ENCODE measurements around the gene TMEM14A. TPM values are rescaled to one million over a fixed set of nuclear protein-coding genes. Genes with fewer than 3 reads are reported as not detected.
"Not testable (repeated sequence)": the region's sequence is repeated elsewhere in the genome, so short reads cannot be mapped to it uniquely, and the experiment has no call there.

Gene TMEM14A
- polyA plus RNA-seq, 1 donor: 49.1 TPM

GRCh38 chr6:52714761-52715160 is 43.8 kb downstream of the TMEM14A start:
- not testable (repeated sequence) for H3K4me3 ChIP-seq (ENCODE audit: low read length); H3K27me3 ChIP-seq (ENCODE audit: control insufficient read depth, insufficient read depth, low read length); H3K36me3 ChIP-seq (ENCODE audit: control insufficient read depth, insufficient read depth, low read length); H3K4me1 ChIP-seq (ENCODE audit: control insufficient read depth, insufficient read depth, low read length); DNase-seq; H3K27ac ChIP-seq (ENCODE audit: low read length); H3K9me3 ChIP-seq (ENCODE audit: control insufficient read depth, low read depth, low read length)
- WGBS (ENCODE audit: insufficient coverage, low lambda C conversion rate): 67% methylated on average over 2 of the region's 9 CpGs

- DNase-seq: no peak
These were observed 47.6 kb downstream of the TMEM14A start for GRCh38 chr6:52718550-52718949.

GRCh38 chr6:52720321-52720720 is 49.4 kb downstream of the TMEM14A start:
- no peak overlapping the region for H3K27ac ChIP-seq (ENCODE audit: low read length)
- no CpG with 5 or more reads among the region's 2 CpGs for WGBS (ENCODE audit: insufficient coverage, low lambda C conversion rate)
- no peaks in the 10 kb centered on the region for H3K27me3 ChIP-seq (ENCODE audit: control insufficient read depth, insufficient read depth, low read length)
- peaks cover 17% of the 10 kb centered on the region for H3K4me1 ChIP-seq (ENCODE audit: control insufficient read depth, insufficient read depth, low read length)
- H3K9me3 ChIP-seq (ENCODE audit: control insufficient read depth, low read depth, low read length): no peaks in the 10 kb centered on the region
- no peak overlapping the region for H3K4me3 ChIP-seq (ENCODE audit: low read length)
- H3K36me3 ChIP-seq (ENCODE audit: control insufficient read depth, insufficient read depth, low read length): no peaks in the 10 kb centered on the region
- no peak for DNase-seq

More at GRCh38 chr6:52718550-52718949, 47.6 kb downstream of the TMEM14A start:
- Histone ChIP-seq H3K27ac (ENCODE audit: low read length) (no peak overlapping the region), H3K4me1 (ENCODE audit: control insufficient read depth, insufficient read depth, low read length) (peaks cover 3% of the 10 kb centered on the region), H3K27me3 (ENCODE audit: control insufficient read depth, insufficient read depth, low read length) (no peaks in the 10 kb centered on the region), H3K36me3 (ENCODE audit: control insufficient read depth, insufficient read depth, low read length) (no peaks in the 10 kb centered on the region), H3K9me3 (ENCODE audit: control insufficient read depth, low read depth, low read length) (no peaks in the 10 kb centered on the region), H3K4me3 (ENCODE audit: low read length) (no peak overlapping the region)

GRCh38 chr6:52724042-52724405 is 53.1 kb downstream of the TMEM14A start:
- peak overlapping the region; percentile 97 for H3K27ac ChIP-seq (ENCODE audit: low read length)
- no peaks in the 10 kb centered on the region for H3K36me3 ChIP-seq (ENCODE audit: control insufficient read depth, insufficient read depth, low read length)
- H3K9me3 ChIP-seq (ENCODE audit: control insufficient read depth, low read depth, low read length): no peaks in the 10 kb centered on the region
- peaks cover 25% of the 10 kb centered on the region for H3K4me1 ChIP-seq (ENCODE audit: control insufficient read depth, insufficient read depth, low read length)
- no CpG with 5 or more reads among the region's 2 CpGs for WGBS (ENCODE audit: insufficient coverage, low lambda C conversion rate)
- no peak overlapping the region for H3K4me3 ChIP-seq (ENCODE audit: low read length)
- H3K27me3 ChIP-seq (ENCODE audit: control insufficient read depth, insufficient read depth, low read length): no peaks in the 10 kb centered on the region
- peak; percentile 57 to 76 for DNase-seq

GRCh38 chr6:52724406-52725121 is 53.7 kb downstream of the TMEM14A start:
- H3K4me1 ChIP-seq (ENCODE audit: control insufficient read depth, insufficient read depth, low read length): peaks cover 25% of the 10 kb centered on the region
- no peaks in the 10 kb centered on the region for H3K9me3 ChIP-seq (ENCODE audit: control insufficient read depth, low read depth, low read length)
- no peaks in the 10 kb centered on the region for H3K36me3 ChIP-seq (ENCODE audit: control insufficient read depth, insufficient read depth, low read length)
- peak overlapping the region; percentile 97 for H3K27ac ChIP-seq (ENCODE audit: low read length)
- WGBS (ENCODE audit: insufficient coverage, low lambda C conversion rate): 61% methylated on average over 4 of the region's 13 CpGs
- DNase-seq: peak; percentile 81 to 83
- no peak overlapping the region for H3K4me3 ChIP-seq (ENCODE audit: low read length)
- no peaks in the 10 kb centered on the region for H3K27me3 ChIP-seq (ENCODE audit: control insufficient read depth, insufficient read depth, low read length)

- peak overlapping the region; percentile 97 for H3K27ac ChIP-seq (ENCODE audit: low read length)
- no peaks in the 10 kb centered on the region for H3K36me3 ChIP-seq (ENCODE audit: control insufficient read depth, insufficient read depth, low read length)
- no peaks in the 10 kb centered on the region for H3K9me3 ChIP-seq (ENCODE audit: control insufficient read depth, low read depth, low read length)
- no peak overlapping the region for H3K4me3 ChIP-seq (ENCODE audit: low read length)
- no peaks in the 10 kb centered on the region for H3K27me3 ChIP-seq (ENCODE audit: control insufficient read depth, insufficient read depth, low read length)
- WGBS (ENCODE audit: insufficient coverage, low lambda C conversion rate): no CpG with 5 or more reads among the region's 3 CpGs
- DNase-seq: peak; percentile 83 to 94
- peaks cover 25% of the 10 kb centered on the region for H3K4me1 ChIP-seq (ENCODE audit: control insufficient read depth, insufficient read depth, low read length)
These were observed 54.2 kb downstream of the TMEM14A start for GRCh38 chr6:52725143-52725534.

- no peak overlapping the region for H3K4me3 ChIP-seq (ENCODE audit: low read length)
- H3K9me3 ChIP-seq (ENCODE audit: control insufficient read depth, low read depth, low read length): no peaks in the 10 kb centered on the region
- WGBS (ENCODE audit: insufficient coverage, low lambda C conversion rate): 0% methylated on average over 1 of the region's 2 CpGs
- H3K27ac ChIP-seq (ENCODE audit: low read length): peak overlapping the region; percentile 97
- H3K27me3 ChIP-seq (ENCODE audit: control insufficient read depth, insufficient read depth, low read length): no peaks in the 10 kb centered on the region
- DNase-seq: peak; percentile 89 to 95
- peaks cover 25% of the 10 kb centered on the region for H3K4me1 ChIP-seq (ENCODE audit: control insufficient read depth, insufficient read depth, low read length)
- no peaks in the 10 kb centered on the region for H3K36me3 ChIP-seq (ENCODE audit: control insufficient read depth, insufficient read depth, low read length)
These were observed 54.8 kb downstream of the TMEM14A start for GRCh38 chr6:52725535-52726192.

GRCh38 chr6:52726193-52726542 is 55.3 kb downstream of the TMEM14A start:
- Histone ChIP-seq H3K27ac (ENCODE audit: low read length) (peak overlapping the region; percentile 97), H3K4me1 (ENCODE audit: control insufficient read depth, insufficient read depth, low read length) (peaks cover 25% of the 10 kb centered on the region), H3K36me3 (ENCODE audit: control insufficient read depth, insufficient read depth, low read length) (no peaks in the 10 kb centered on the region), H3K4me3 (ENCODE audit: low read length) (no peak overlapping the region), H3K9me3 (ENCODE audit: control insufficient read depth, low read depth, low read length) (no peaks in the 10 kb centered on the region), H3K27me3 (ENCODE audit: control insufficient read depth, insufficient read depth, low read length) (no peaks in the 10 kb centered on the region)
- no peak for DNase-seq
- no CpG with 5 or more reads among the region's 2 CpGs for WGBS (ENCODE audit: insufficient coverage, low lambda C conversion rate)

- H3K27ac ChIP-seq (ENCODE audit: low read length): peak overlapping the region; percentile 97
These were observed 56.0 kb downstream of the TMEM14A start for GRCh38 chr6:52726741-52727535.

GRCh38 chr6:52727908-52728307 is 57.0 kb downstream of the TMEM14A start:
- no peaks in the 10 kb centered on the region for H3K27me3 ChIP-seq (ENCODE audit: control insufficient read depth, insufficient read depth, low read length)
- H3K36me3 ChIP-seq (ENCODE audit: control insufficient read depth, insufficient read depth, low read length): no peaks in the 10 kb centered on the region
- no CpG with 5 or more reads among the region's 2 CpGs for WGBS (ENCODE audit: insufficient coverage, low lambda C conversion rate)
- H3K27ac ChIP-seq (ENCODE audit: low read length): no peak overlapping the region
- no peaks in the 10 kb centered on the region for H3K9me3 ChIP-seq (ENCODE audit: control insufficient read depth, low read depth, low read length)
- no peak for DNase-seq
- H3K4me1 ChIP-seq (ENCODE audit: control insufficient read depth, insufficient read depth, low read length): peaks cover 25% of the 10 kb centered on the region
- no peak overlapping the region for H3K4me3 ChIP-seq (ENCODE audit: low read length)

More at GRCh38 chr6:52726741-52727535, 56.0 kb downstream of the TMEM14A start:
- no peak for DNase-seq
- Histone ChIP-seq H3K4me1 (ENCODE audit: control insufficient read depth, insufficient read depth, low read length) (peaks cover 25% of the 10 kb centered on the region), H3K27me3 (ENCODE audit: control insufficient read depth, insufficient read depth, low read length) (no peaks in the 10 kb centered on the region), H3K9me3 (ENCODE audit: control insufficient read depth, low read depth, low read length) (no peaks in the 10 kb centered on the region), H3K4me3 (ENCODE audit: low read length) (no peak overlapping the region), H3K36me3 (ENCODE audit: control insufficient read depth, insufficient read depth, low read length) (no peaks in the 10 kb centered on the region)
- 76% methylated on average over 3 of the region's 15 CpGs for WGBS (ENCODE audit: insufficient coverage, low lambda C conversion rate)

Measured in large intestine (tissue), 3 donors.